ENCODE measurements around the gene GREB1.

- TF ChIP-seq CTCF (IDR thresholded peaks at IDR 0.05; ENCODE audit: poor library complexity, severe bottlenecking) (no peak), POLR2AphosphoS5 (IDR thresholded peaks at IDR 0.05) (no peak), EP300 (conservative IDR thresholded peaks at IDR 0.05; ENCODE audit: poor library complexity, severe bottlenecking) (no peak), TAF1 (IDR thresholded peaks at IDR 0.05; ENCODE audit: low read depth) (no peak), RAD21 (conservative IDR thresholded peaks at IDR 0.05) (no peak), SMC3 (conservative IDR thresholded peaks at IDR 0.05; ENCODE audit: poor library complexity) (no peak), EZH2 (IDR thresholded peaks at IDR 0.05; ENCODE audit: borderline replicate concordance, insufficient read depth, low read length, poor library complexity, severe bottlenecking) (no peak), MXI1 (conservative IDR thresholded peaks at IDR 0.05; ENCODE audit: poor library complexity, severe bottlenecking) (no peak)
- TF ChIP-seq, protein P1, sequence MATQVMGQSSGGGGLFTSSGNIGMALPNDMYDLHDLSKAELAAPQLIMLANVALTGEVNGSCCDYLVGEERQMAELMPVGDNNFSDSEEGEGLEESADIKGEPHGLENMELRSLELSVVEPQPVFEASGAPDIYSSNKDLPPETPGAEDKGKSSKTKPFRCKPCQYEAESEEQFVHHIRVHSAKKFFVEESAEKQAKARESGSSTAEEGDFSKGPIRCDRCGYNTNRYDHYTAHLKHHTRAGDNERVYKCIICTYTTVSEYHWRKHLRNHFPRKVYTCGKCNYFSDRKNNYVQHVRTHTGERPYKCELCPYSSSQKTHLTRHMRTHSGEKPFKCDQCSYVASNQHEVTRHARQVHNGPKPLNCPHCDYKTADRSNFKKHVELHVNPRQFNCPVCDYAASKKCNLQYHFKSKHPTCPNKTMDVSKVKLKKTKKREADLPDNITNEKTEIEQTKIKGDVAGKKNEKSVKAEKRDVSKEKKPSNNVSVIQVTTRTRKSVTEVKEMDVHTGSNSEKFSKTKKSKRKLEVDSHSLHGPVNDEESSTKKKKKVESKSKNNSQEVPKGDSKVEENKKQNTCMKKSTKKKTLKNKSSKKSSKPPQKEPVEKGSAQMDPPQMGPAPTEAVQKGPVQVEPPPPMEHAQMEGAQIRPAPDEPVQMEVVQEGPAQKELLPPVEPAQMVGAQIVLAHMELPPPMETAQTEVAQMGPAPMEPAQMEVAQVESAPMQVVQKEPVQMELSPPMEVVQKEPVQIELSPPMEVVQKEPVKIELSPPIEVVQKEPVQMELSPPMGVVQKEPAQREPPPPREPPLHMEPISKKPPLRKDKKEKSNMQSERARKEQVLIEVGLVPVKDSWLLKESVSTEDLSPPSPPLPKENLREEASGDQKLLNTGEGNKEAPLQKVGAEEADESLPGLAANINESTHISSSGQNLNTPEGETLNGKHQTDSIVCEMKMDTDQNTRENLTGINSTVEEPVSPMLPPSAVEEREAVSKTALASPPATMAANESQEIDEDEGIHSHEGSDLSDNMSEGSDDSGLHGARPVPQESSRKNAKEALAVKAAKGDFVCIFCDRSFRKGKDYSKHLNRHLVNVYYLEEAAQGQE (IDR thresholded peaks at IDR 0.05; ENCODE audit: borderline replicate concordance): no peak
Observed at GRCh38 chr2:11624893-11625292, 91.0 kb downstream of the GREB1 start.

Measured in neural cell (in vitro differentiated cells).